HepG2 (cell line): ENCODE results near the gene OSGEPL1.

Source experiments
- CTCF ChIP-seq: sonication (generic); formaldehyde crosslinking; IDR thresholded peaks from 2 replicates; pipeline ENCODE4 v1.5.0; 2020; ENCODE audit warnings: mild to moderate bottlenecking, missing genetic modification reagents, moderate library complexity
- EZH2 ChIP-seq: conservative IDR thresholded peaks from 2 replicates; pipeline ENCODE4 v1.6.1; 2012; ENCODE audit warnings: mild to moderate bottlenecking, low read depth, low read length, moderate library complexity
- FIP1L1 ChIP-seq: fragments of 200-400 bp; formaldehyde crosslinking; IDR thresholded peaks from 2 replicates; pipeline ENCODE4 v1.6.1; 2018; ENCODE audit warnings: low read depth, mild to moderate bottlenecking, low read length, moderate library complexity, borderline replicate concordance; ENCODE audit not compliant: insufficient read depth
- ISX ChIP-seq: sonication (generic); formaldehyde crosslinking; conservative IDR thresholded peaks from 2 replicates; pipeline ENCODE4 v1.5.0; 2020; ENCODE audit warnings: missing genetic modification reagents
- MLX ChIP-seq: IDR thresholded peaks from 2 replicates; pipeline ENCODE4 v1.6.1; 2016
- ZFP62 ChIP-seq: sonication (generic); formaldehyde crosslinking; IDR thresholded peaks from 2 replicates; pipeline ENCODE4 v1.4.0; 2020; ENCODE audit warnings: missing genetic modification reagents
- ZNF17 ChIP-seq: sonication (generic); formaldehyde crosslinking; IDR thresholded peaks from 2 replicates; pipeline ENCODE4 v1.5.0; 2020; ENCODE audit warnings: mild to moderate bottlenecking, missing genetic modification reagents
- ZNF280B ChIP-seq: sonication (generic); formaldehyde crosslinking; IDR thresholded peaks from 2 replicates; pipeline ENCODE4 v1.5.0; 2020; ENCODE audit warnings: missing genetic modification reagents, mild to moderate bottlenecking, borderline replicate concordance

GRCh38 chr2:189726849-189727248 lies 35.7 kb downstream of the OSGEPL1 start:
- TF ChIP-seq FIP1L1 (no peak), ZNF280B (CRISPR knock-in tag) (no peak), MLX (no peak), EZH2 (no peak), ISX (CRISPR knock-in tag) (no peak), CTCF (no peak), ZNF17 (CRISPR knock-in tag) (no peak), ZFP62 (CRISPR knock-in tag) (no peak)
